ENCODE measurements around the gene FASN.
"Not testable (repeated sequence)": the region's sequence is repeated elsewhere in the genome, so short reads cannot be mapped to it uniquely, and the experiment has no call there.

GRCh38 chr17:82038796-82039409 is 59.1 kb downstream of the FASN start:
- TF ChIP-seq CTCF (conservative IDR thresholded peaks at IDR 0.05 in 1 of 2, IDR thresholded peaks at IDR 0.05 in 1 of 2; ENCODE audit: low read depth in 1 of 2, low read length in 2 of 2); EZH2 (IDR thresholded peaks at IDR 0.05; ENCODE audit: low read length, missing control alignments): not testable (repeated sequence)
